Measurements from ENCODE around the gene MAP4K2. TPM values are rescaled to one million over a fixed set of nuclear protein-coding genes. Genes with fewer than 3 reads are reported as not detected.

The MAP4K2 gene
- total and polyA plus RNA-seq, 2 of the 8 experiments (the other 6 are each of a cell fraction or from before 2014, with no cell fraction given) = 20.1 to 20.7 TPM

DNA sequence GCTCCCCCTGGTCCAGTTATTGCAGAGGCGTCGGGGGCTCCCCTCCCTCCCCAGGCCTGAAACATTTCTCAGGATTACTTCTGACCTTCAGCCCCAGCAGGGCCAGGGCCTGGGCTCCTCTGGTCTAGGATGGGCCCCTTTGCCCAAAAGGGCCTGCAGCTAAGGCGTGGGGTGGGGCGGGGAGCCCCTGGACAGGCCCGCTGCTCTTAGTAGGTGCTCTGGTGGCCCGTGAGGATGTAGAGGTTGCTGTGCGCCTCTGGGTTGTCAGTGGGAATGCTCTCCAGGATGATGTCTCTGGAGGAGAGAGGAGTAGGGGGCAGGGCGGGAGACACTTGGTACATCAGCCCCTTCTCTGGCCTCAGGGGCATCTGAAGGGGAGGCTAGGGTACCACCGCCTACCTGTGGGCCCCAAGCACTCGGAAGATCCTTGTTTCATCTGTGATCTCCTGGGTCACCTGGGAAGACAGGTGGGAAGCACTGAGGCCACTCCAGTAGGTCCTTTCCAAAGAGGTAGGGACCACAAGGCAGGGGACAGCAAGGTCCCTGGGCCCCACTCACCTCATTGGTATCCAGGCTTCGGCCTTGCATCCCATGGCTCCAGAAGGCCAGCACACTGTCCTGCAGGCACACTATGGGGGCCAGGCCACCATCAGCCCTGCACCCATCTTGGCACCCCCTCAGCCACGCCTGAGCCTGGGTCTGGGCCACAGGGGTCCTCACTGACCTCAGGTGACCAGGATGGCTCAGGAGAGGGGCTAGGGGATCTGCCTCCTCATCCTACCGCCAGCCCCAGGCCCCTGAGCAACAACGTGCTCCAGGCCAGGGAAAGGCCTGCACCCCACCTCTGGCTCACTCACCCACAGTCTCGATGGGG lies 13.4 kb downstream of the MAP4K2 start:
- ChIA-PET POLR2A (ENCODE audit: partially characterized antibody) (interaction anchor here (0.8 to 2.1 kb wide), 5 partner anchors 9 to 252 kb away, joined by 3 to 6 read pairs (median 3); partner anchors contain the start of gene SF1), CTCF (ENCODE audit: partially characterized antibody) (interaction anchor here (0.6 to 2.7 kb wide), 5 partner anchors 9 to 434 kb away, joined by 3 to 8 read pairs (median 4); partner anchors contain the start of genes MAP4K2 and MEN1)
- H3K4me2 ChIP-seq (ENCODE audit: insufficient read depth in 1 of 2, low read depth in 2 of 2, low read length in 2 of 2) = no peak overlapping the region
- H3K4me3 ChIP-seq (ENCODE audit: extremely low read depth in 1 of 4, insufficient read depth in 2 of 4, low read depth in 3 of 4, low read length in 4 of 4) = no peak overlapping the region
- H2AK5ac ChIP-seq (ENCODE audit: low read depth, low read length) = no peak overlapping the region
- H3K4ac ChIP-seq (replicated peaks; ENCODE audit: insufficient read length, low read depth, low read length) = no peak overlapping the region
- H2BK12ac ChIP-seq (ENCODE audit: low read depth, low read length) = no peak overlapping the region
- H4K8ac ChIP-seq (ENCODE audit: extremely low read depth, insufficient read depth, low read length) = no peak overlapping the region
- no peaks in the 10 kb centered on the region for H3K36me3 ChIP-seq (ENCODE audit: control insufficient read depth in 2 of 4, insufficient read depth in 4 of 4, low read length in 3 of 4)
- no peaks in the 10 kb centered on the region for H3K23me2 ChIP-seq (ENCODE audit: low read depth, low read length)
- H3K56ac ChIP-seq (replicated peaks; ENCODE audit: insufficient read length, low read depth, low read length) = no peak overlapping the region
- FAIRE-seq (no peak), DNase-seq (ENCODE audit: low read depth in 1 of 2, low spot score in 2 of 2) (no peak)
- no peak overlapping the region for H3K23ac ChIP-seq (ENCODE audit: insufficient read length)
- H2BK5ac ChIP-seq (ENCODE audit: low read depth, low read length) = peak overlapping the region; percentile 16; the same call in 1 of the 2 replicates
- no peak overlapping the region for H3K18ac ChIP-seq (ENCODE audit: extremely low read depth, low read length)
- H2BK20ac ChIP-seq (ENCODE audit: low read length) = no peak overlapping the region
- no peak overlapping the region for H2AFZ ChIP-seq (ENCODE audit: low read length)
- no peak overlapping the region; a peak in 1 of 7 replicates for H3K9ac ChIP-seq (replicated peaks in 1 of 4; ENCODE audit: extremely low read depth in 1 of 4, low read depth in 3 of 4, low read length in 3 of 4)
- H4K5ac ChIP-seq (ENCODE audit: insufficient read length, low read depth, low read length) = no peak overlapping the region
- peaks cover 0 to 3% of the 10 kb centered on the region in 2 experiments for H4K20me1 ChIP-seq (replicated peaks in 1 of 2; ENCODE audit: control insufficient read depth in 1 of 2, insufficient read depth in 2 of 2, low read length in 2 of 2)
- H3K79me2 ChIP-seq (ENCODE audit: control insufficient read depth in 1 of 2, insufficient read depth in 2 of 2, low read length in 2 of 2) = no peaks in the 10 kb centered on the region
- no peak overlapping the region for H4K91ac ChIP-seq (replicated peaks; ENCODE audit: insufficient read length, low read length)
- no peaks in the 10 kb centered on the region for H3K4me1 ChIP-seq (replicated peaks in 1 of 4; ENCODE audit: control insufficient read depth in 3 of 4, insufficient read depth in 4 of 4, low read length in 3 of 4)
- WGBS, 2 experiments (ENCODE audit: extremely low coverage in 1 of 2, insufficient coverage in 1 of 2, insufficient read length in 1 of 2, insufficient replicate concordance in 2 of 2, low coverage in 1 of 2, low lambda C conversion rate in 2 of 2, missing lambda C conversion rate in 1 of 2) = 79% methylated on average over 10 of the region's 15 CpGs; no CpG with 5 or more reads in 1 of the 2 experiments
- H3K27me3 ChIP-seq (replicated peaks in 1 of 4; ENCODE audit: control insufficient read depth in 3 of 4, extremely low read depth in 1 of 4, insufficient read depth in 3 of 4, low read length in 3 of 4) = no peaks in the 10 kb centered on the region
- no peaks in the 10 kb centered on the region for H3K79me1 ChIP-seq (ENCODE audit: low read depth, low read length)
- H3K27ac ChIP-seq (ENCODE audit: low read depth, low read length) = no peak overlapping the region
- no peak overlapping the region for H2BK120ac ChIP-seq (replicated peaks; ENCODE audit: low read depth, low read length)
- no peaks in the 10 kb centered on the region for H3K9me3 ChIP-seq (ENCODE audit: insufficient read depth in 2 of 2, low read depth in 1 of 2, low read length in 1 of 2)
- no peak overlapping the region for H3K14ac ChIP-seq (ENCODE audit: insufficient read length)
- no peak overlapping the region for H2BK15ac ChIP-seq (ENCODE audit: low read length)
- no peak for TF ChIP-seq CHD2 (IDR thresholded peaks at IDR 0.05; ENCODE audit: low read length)
- TF ChIP-seq, protein P1, sequence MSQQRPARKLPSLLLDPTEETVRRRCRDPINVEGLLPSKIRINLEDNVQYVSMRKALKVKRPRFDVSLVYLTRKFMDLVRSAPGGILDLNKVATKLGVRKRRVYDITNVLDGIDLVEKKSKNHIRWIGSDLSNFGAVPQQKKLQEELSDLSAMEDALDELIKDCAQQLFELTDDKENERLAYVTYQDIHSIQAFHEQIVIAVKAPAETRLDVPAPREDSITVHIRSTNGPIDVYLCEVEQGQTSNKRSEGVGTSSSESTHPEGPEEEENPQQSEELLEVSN (IDR thresholded peaks at IDR 0.05) = no peak
- TF ChIP-seq BRCA1 (IDR thresholded peaks at IDR 0.05; ENCODE audit: low read depth, low read length) = no peak
- TF ChIP-seq YY1 (IDR thresholded peaks at IDR 0.05; ENCODE audit: low read depth, low read length) = no peak
- no peak for TF ChIP-seq BCL11A (IDR thresholded peaks at IDR 0.05; ENCODE audit: low read depth in 2 of 2, low read length in 2 of 2)
- no peak for TF ChIP-seq FOSL1 (IDR thresholded peaks at IDR 0.05; ENCODE audit: insufficient read depth, low read depth, low read length)
- no peak for TF ChIP-seq RBBP5 (IDR thresholded peaks at IDR 0.05; ENCODE audit: borderline replicate concordance, low read depth, low read length)
- TF ChIP-seq SAP30 (IDR thresholded peaks at IDR 0.05; ENCODE audit: insufficient read depth, insufficient replicate concordance, low read length) = no peak
- TF ChIP-seq, protein P2, sequence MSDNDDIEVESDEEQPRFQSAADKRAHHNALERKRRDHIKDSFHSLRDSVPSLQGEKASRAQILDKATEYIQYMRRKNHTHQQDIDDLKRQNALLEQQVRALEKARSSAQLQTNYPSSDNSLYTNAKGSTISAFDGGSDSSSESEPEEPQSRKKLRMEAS (IDR thresholded peaks at IDR 0.05) = no peak

All from H1 (cell line).